NCI-H446 (cell line): ENCODE data around the gene IGSF10.

Source experiments
- DNase-seq, 2 experiments: peaks; one replicate each; lab custom pipeline; 2025; lab: John Stamatoyannopoulos, UW

IGSF10 gene

GRCh38 chr3:151460228-151460627 is 633 bp downstream of the IGSF10 start:
- DNase-seq = no peak

- no peak for DNase-seq
Measured at GRCh38 chr3:151459358-151459757, 1.5 kb downstream of the IGSF10 start.

DNA sequence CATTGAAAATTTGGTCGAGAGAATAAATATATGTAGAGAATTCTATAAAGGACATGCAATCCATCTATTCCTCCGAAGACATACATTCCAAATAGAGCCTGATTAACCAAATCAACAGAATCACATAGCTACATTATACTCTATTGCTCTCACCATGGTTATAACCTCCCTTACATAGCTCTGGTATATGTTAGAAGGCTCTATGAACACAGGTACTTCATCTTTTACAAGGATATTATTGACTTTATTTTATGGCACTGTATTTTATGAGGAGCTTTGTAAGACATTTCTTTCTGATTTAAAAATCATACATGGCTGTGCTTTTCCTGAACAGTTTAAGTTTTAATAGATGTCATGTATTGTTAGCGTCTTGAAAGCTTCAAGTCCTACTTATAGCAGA is 4.8 kb downstream of the IGSF10 start:
- DNase-seq = no peak

- no peak for DNase-seq
Measured at GRCh38 chr3:151452841-151453240, 8.0 kb downstream of the IGSF10 start.

GRCh38 chr3:151452368-151452767 is 8.5 kb downstream of the IGSF10 start:
- DNase-seq = no peak

DNA sequence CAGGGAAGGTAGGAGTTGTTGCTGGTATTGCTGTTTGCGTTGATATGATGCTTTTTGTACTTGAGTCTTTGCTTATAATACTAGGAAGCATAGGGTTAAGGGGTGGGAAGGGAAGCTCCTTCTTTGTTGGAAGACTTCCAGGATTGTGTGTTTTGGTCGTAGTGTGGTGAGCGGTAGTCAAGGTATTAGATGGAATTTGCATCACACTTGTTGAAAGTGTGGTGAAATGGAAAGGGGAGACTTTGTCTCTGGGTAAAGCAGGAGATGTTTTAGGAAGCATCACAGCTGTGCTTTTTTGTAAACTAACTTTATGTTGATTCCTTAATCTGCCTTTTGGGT is 14.9 kb downstream of the IGSF10 start:
- DNase-seq = no peak

- no peak for DNase-seq
Measured at GRCh38 chr3:151445273-151446001, 15.4 kb downstream of the IGSF10 start.

- DNase-seq = no peak
Measured at GRCh38 chr3:151443583-151443982, 17.3 kb downstream of the IGSF10 start.

- DNase-seq = no peak
Measured at GRCh38 chr3:151440940-151441339, 19.9 kb downstream of the IGSF10 start.

GRCh38 chr3:151439652-151440125 is 21.2 kb downstream of the IGSF10 start:
- peak; percentile 29 to 53 for DNase-seq

- DNase-seq = no peak
Measured at GRCh38 chr3:151437906-151438305, 23.0 kb downstream of the IGSF10 start.

- no peak for DNase-seq
Measured at GRCh38 chr3:151436675-151437446, 24.0 kb downstream of the IGSF10 start.

DNA sequence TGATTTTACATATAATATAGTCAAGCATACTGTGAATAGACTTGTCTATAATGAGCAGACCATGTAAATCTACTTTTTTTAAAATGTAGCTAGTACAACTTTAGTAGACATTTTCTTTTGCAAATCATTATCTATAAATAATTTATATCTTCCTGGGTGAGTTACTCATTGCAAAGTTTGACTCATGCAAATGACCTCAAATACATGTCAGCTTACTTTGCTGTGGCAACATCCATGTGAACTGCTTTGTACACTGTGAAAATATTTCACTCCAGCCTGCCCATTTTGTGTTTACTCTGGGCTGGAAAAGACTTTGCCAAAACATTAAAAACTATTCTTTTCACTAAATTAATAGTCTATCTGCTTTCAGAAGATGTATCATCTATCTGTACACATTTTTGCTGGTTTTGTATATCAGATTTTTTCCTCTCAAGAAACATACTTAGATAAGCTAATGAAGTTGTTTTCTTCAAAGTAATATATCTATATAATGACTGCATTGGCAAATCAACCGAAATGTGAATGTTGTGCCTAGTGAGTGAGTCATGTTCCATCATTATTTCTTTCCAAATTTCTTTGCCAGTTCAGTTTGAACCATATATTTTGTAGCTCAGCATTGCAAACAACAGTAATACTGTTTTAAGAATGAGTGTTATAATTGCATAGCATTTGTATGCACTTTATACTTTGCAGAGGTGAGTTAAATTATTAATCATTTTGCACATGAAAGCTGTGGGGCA is 26.5 kb downstream of the IGSF10 start:
- no peak for DNase-seq

DNA sequence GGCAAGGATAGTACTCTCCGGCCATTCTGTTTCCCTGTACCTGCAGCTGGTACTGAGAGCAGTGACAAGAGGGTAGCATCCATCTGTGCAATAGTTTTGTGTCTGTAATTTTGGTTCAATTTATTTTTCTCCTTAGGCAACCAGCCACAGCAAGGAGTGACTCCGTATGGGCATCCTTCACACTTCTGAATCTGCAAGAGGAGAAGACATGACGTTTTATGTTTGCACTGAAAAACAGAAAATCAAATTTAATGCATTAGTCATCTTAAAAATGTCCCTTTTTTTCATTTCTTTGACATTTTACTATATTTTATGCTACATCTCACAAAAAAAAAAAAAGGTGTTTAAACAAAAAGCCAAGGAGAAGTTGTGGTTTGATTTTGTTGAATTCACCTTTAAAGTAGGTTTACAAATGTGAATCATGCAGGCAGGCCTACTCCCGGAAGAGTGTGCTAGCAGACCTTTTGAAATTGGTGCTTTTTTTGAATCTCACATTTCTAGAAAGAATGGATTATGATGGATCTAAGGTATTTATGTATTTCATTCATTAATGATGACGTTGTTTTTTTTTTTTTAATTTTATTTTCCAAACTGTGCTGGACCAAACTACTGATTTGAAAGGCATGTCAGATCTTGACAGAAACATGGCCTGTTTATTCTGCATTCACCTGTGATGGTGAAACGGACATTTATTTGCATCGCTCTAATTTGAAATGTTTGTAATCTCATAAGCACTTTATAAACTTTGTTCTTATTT is 28.1 kb downstream of the IGSF10 start:
- no peak for DNase-seq

GRCh38 chr3:151431940-151432339 is 28.9 kb downstream of the IGSF10 start:
- DNase-seq = no peak

DNA sequence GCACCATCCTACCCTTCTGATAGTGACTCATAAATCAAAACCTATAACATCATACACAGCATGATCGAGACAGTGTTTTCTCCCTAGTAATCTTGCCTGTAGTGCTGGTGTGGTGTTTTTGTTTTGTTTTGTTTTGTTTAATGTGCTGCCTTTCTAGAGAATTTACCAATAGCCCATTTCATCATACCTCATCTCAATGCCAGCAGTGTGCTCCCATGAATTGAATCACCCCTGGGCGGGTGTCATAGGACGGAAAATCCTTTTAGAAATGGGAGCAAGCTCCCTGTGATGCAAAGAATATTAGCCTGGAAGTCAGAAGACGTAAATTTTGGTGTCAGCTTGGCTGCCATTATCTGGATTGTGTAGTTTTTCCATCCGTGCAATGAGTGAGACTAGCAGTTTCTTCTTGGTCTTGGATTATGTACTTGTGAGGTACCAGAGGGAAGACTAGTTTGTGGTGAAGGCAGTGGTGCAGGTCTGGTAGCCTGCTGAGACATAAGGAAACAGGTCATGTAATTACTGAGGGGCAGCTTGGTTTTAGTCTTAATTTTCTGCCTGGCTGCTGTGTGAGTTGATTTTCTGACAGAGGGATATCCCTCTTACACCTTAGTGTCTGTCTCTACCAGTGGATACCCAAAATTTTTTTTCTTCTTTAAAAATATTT is 29.9 kb downstream of the IGSF10 start:
- DNase-seq = no peak

GRCh38 chr3:151428386-151428785 is 32.5 kb downstream of the IGSF10 start:
- no peak for DNase-seq

DNA sequence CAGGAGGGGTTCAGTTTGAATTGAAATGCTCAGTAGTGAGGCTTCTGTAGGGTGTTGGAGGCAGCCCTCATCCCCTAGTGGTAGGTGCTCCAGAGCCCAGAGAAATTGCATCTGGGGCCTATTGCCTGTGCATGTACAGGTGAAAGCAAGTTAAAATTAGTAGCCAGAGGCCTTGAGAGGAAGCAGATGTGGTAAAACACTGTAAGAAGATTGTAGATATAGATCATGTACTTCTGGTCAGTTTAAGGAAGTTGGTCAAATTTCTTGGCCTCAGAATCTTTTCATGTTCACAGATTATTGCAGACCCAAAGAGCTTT is 34.6 kb downstream of the IGSF10 start:
- DNase-seq = no peak

- DNase-seq = peak in 1 of 2 experiments; percentile 25
Measured at GRCh38 chr3:151425627-151426340, 35.1 kb downstream of the IGSF10 start.

GRCh38 chr3:151423091-151423490 is 37.8 kb downstream of the IGSF10 start:
- DNase-seq = no peak

GRCh38 chr3:151421938-151422337 is 38.9 kb downstream of the IGSF10 start:
- no peak for DNase-seq
